ENCODE measurements around the gene C6orf132. TPM values are rescaled to one million over a fixed set of nuclear protein-coding genes. Genes with fewer than 3 reads are reported as not detected.

C6orf132 gene
- total and polyA plus RNA-seq, 9 of the 15 experiments (the other 6 are each of a cell fraction or from before 2014, with no cell fraction given) = 0.06 to 0.35 (median 0.14) TPM

- intact Hi-C loops (cut with micrococcal nuclease) = no loop called here
- peak; percentile 19 for FAIRE-seq
- H3K27me3 ChIP-seq (ENCODE audit: control insufficient read depth in 2 of 2, insufficient read depth in 2 of 2, low read length in 2 of 2) = peaks cover 0 to 6% of the 10 kb centered on the region in 2 experiments; a peak in 1 of 5 replicates
- DNase-seq (ENCODE audit: extremely low read depth in 1 of 4, low spot score in 3 of 4) = peak in 1 of 4 experiments; percentile 44
- ATAC-seq = peak; percentile 12; the same call in 1 of the 3 replicates
- H2AFZ ChIP-seq (ENCODE audit: low read depth, low read length) = peak overlapping the region; percentile 12; the same call in 1 of the 2 replicates
- H3K4me1 ChIP-seq (replicated peaks in 1 of 2; ENCODE audit: control insufficient read depth in 2 of 2, insufficient read depth in 2 of 2, low read length in 2 of 2) = peaks cover 11 to 30% of the 10 kb centered on the region in 2 experiments; a peak in 4 of 5 replicates
- no peaks in the 10 kb centered on the region for H4K20me1 ChIP-seq (replicated peaks; ENCODE audit: control insufficient read depth, insufficient read depth, low read length)
- no TSS peak for BruUV-seq (replicated peaks)
- TF ChIP-seq SOX6 (IDR thresholded peaks at IDR 0.05) (0 out of 2 replicates have a peak, but pooled peaks have one; percentile 13), PCBP2 (IDR thresholded peaks at IDR 0.05; ENCODE audit: low read depth, low read length, poor library complexity, severe bottlenecking) (no peak), FOSL1 (tag; conservative IDR thresholded peaks at IDR 0.05) (peak; percentile 67), MXI1 (IDR thresholded peaks at IDR 0.05; ENCODE audit: low read depth, low read length) (no peak), ZNF511 (CRISPR knock-in tag; IDR thresholded peaks at IDR 0.05) (no peak), ZNF655 (CRISPR knock-in tag; IDR thresholded peaks at IDR 0.05) (no peak), GTF3C2 (IDR thresholded peaks at IDR 0.05; ENCODE audit: borderline replicate concordance, extremely low read depth, insufficient read length) (no peak), JUND (IDR thresholded peaks at IDR 0.05; ENCODE audit: borderline replicate concordance, low read depth, low read length) (0 out of 2 replicates have a peak, but pooled peaks have one; percentile 26), JUND (tag; IDR thresholded peaks at IDR 0.05; ENCODE audit: borderline replicate concordance, low read depth, low read length) (no peak)
- no peaks in the 10 kb centered on the region for H3K79me2 ChIP-seq (ENCODE audit: control insufficient read depth, insufficient read depth, low read length)
- WGBS (ENCODE audit: insufficient coverage, low coverage, missing lambda C conversion rate) = 33% methylated on average over 11 of the region's 11 CpGs
- H3K9me1 ChIP-seq (ENCODE audit: control insufficient read depth, insufficient read depth, low read length) = no peaks in the 10 kb centered on the region
- no peaks in the 10 kb centered on the region for H3K9me3 ChIP-seq (replicated peaks; ENCODE audit: control insufficient read depth, insufficient read depth, low read depth, low read length)
- peak overlapping the region in 1 of 2 experiments; percentile 80; a peak in 2 of 4 replicates for H3K9ac ChIP-seq (ENCODE audit: insufficient read depth in 1 of 2, low read depth in 2 of 2, low read length in 2 of 2)
- POLR2A ChIA-PET = interaction anchor here (1.1 kb wide), 1 partner anchor 27 kb away, joined by 3 read pairs; no protein-coding TSS in a partner anchor
- H3K4me2 ChIP-seq (ENCODE audit: insufficient read depth, low read length) = no peak overlapping the region
- in situ Hi-C loops (cut with MboI) = no loop called here
- H3K36me3 ChIP-seq (ENCODE audit: control insufficient read depth, insufficient read depth, low read length) = no peaks in the 10 kb centered on the region
- CTCF ChIA-PET (ENCODE audit: low intra/inter-chr PET ratio) = no interaction called here
- no peak overlapping the region for H3K4me3 ChIP-seq
- H3K27ac ChIP-seq (ENCODE audit: extremely low read depth, low read depth, low read length) = no peak overlapping the region
These were observed 10.9 kb downstream of the C6orf132 start for GRCh38 chr6:42131531-42131930.

All from K562 (cell line).